GM12878 (cell line): Measurements from ENCODE around the gene PVALEF.
"Not testable (repeated sequence)": the region's sequence is repeated elsewhere in the genome, so short reads cannot be mapped to it uniquely, and the experiment has no call there.

Experiments used
- CHD1 ChIP-seq: IDR thresholded peaks from 2 replicates; pipeline ENCODE4 v1.6.1; 2012; ENCODE audit warnings: low read depth, low read length, improper control_type of control experiment
- MXI1 ChIP-seq: fragments of 150-350 bp; IDR thresholded peaks from 2 replicates; pipeline ENCODE4 v1.6.1; 2011; ENCODE audit warnings: low read depth, mild to moderate bottlenecking, inconsistent platforms, low read length, improper control_type of control experiment
- NFXL1 ChIP-seq: fragments of 450-650 bp; IDR thresholded peaks from 2 replicates; pipeline ENCODE4 v1.6.1; 2017; ENCODE audit warnings: antibody characterized with exemption, mild to moderate bottlenecking, borderline replicate concordance
- RAD21 ChIP-seq: IDR thresholded peaks from 2 replicates; pipeline ENCODE4 v1.6.1; 2011; ENCODE audit warnings: mild to moderate bottlenecking, low read depth, low read length, moderate library complexity; ENCODE audit not compliant: insufficient read depth
- RFX5 ChIP-seq: IDR thresholded peaks from 2 replicates; pipeline ENCODE4 v1.6.1; 2011; ENCODE audit warnings: low read depth, low read length, improper control_type of control experiment
- ZNF207 ChIP-seq: fragments of 450-650 bp; IDR thresholded peaks from 2 replicates; pipeline ENCODE4 v1.6.1; 2014; ENCODE audit warnings: antibody characterized with exemption, mild to moderate bottlenecking, borderline replicate concordance
- TF ChIP-seq, protein P1 (sequence below), 3 experiments: IDR thresholded peaks in 2 of 3; conservative IDR thresholded peaks in 1 of 3; 2 replicates each; pipeline ENCODE4 v1.5.1; 2011; ENCODE audit warnings: low read depth in 3 of 3, low read length in 3 of 3, mild to moderate bottlenecking in 3 of 3, control low read depth in 2 of 3, moderate library complexity in 2 of 3, inconsistent platforms in 1 of 3, mixed read lengths in 1 of 3; ENCODE audit not compliant: control insufficient read depth in 2 of 3, insufficient read depth in 1 of 3; ENCODE audit errors: extremely low read depth in 1 of 3
- TF ChIP-seq, protein P2 (sequence below): fragments of 450-650 bp; IDR thresholded peaks from 2 replicates; pipeline ENCODE4 v1.6.1; 2017; ENCODE audit warnings: mild to moderate bottlenecking
- TF ChIP-seq, protein P3 (sequence below): fragments of 450-650 bp; IDR thresholded peaks from 2 replicates; pipeline ENCODE4 v1.6.1; 2016; ENCODE audit warnings: mild to moderate bottlenecking

DNA sequence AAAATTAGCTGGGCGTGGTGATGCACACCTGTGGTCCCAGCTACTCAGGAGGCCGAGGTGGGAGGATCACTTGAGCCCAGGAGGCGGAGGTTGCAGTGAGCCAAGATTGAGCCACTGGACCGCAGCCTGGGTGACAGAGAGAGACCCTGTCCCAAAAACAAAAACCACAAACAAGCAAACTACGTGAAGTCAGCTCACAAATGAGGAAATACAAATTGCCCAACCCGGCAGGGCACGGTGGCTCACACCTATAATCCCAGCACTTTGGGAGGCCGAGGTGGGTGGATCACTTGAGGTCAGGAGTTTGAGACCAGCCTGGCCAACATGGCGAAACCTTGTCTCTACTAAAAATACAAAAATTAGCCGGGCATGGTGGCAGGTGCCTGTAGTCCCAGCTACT is 19.1 kb upstream of the PVALEF start:
- not testable (repeated sequence) for TF ChIP-seq RAD21, RFX5, MXI1, NFXL1, ZNF207, CHD1
- TF ChIP-seq, protein P1, sequence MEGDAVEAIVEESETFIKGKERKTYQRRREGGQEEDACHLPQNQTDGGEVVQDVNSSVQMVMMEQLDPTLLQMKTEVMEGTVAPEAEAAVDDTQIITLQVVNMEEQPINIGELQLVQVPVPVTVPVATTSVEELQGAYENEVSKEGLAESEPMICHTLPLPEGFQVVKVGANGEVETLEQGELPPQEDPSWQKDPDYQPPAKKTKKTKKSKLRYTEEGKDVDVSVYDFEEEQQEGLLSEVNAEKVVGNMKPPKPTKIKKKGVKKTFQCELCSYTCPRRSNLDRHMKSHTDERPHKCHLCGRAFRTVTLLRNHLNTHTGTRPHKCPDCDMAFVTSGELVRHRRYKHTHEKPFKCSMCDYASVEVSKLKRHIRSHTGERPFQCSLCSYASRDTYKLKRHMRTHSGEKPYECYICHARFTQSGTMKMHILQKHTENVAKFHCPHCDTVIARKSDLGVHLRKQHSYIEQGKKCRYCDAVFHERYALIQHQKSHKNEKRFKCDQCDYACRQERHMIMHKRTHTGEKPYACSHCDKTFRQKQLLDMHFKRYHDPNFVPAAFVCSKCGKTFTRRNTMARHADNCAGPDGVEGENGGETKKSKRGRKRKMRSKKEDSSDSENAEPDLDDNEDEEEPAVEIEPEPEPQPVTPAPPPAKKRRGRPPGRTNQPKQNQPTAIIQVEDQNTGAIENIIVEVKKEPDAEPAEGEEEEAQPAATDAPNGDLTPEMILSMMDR (IDR thresholded peaks at IDR 0.05 in 2 of 3, conservative IDR thresholded peaks at IDR 0.05 in 1 of 3; ENCODE audit: control insufficient read depth in 2 of 3, extremely low read depth in 1 of 3, insufficient read depth in 1 of 3, low read depth in 3 of 3, low read length in 3 of 3) = not testable (repeated sequence)
- TF ChIP-seq, protein P2, sequence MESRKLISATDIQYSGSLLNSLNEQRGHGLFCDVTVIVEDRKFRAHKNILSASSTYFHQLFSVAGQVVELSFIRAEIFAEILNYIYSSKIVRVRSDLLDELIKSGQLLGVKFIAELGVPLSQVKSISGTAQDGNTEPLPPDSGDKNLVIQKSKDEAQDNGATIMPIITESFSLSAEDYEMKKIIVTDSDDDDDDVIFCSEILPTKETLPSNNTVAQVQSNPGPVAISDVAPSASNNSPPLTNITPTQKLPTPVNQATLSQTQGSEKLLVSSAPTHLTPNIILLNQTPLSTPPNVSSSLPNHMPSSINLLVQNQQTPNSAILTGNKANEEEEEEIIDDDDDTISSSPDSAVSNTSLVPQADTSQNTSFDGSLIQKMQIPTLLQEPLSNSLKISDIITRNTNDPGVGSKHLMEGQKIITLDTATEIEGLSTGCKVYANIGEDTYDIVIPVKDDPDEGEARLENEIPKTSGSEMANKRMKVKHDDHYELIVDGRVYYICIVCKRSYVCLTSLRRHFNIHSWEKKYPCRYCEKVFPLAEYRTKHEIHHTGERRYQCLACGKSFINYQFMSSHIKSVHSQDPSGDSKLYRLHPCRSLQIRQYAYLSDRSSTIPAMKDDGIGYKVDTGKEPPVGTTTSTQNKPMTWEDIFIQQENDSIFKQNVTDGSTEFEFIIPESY = not testable (repeated sequence)
- TF ChIP-seq, protein P3, sequence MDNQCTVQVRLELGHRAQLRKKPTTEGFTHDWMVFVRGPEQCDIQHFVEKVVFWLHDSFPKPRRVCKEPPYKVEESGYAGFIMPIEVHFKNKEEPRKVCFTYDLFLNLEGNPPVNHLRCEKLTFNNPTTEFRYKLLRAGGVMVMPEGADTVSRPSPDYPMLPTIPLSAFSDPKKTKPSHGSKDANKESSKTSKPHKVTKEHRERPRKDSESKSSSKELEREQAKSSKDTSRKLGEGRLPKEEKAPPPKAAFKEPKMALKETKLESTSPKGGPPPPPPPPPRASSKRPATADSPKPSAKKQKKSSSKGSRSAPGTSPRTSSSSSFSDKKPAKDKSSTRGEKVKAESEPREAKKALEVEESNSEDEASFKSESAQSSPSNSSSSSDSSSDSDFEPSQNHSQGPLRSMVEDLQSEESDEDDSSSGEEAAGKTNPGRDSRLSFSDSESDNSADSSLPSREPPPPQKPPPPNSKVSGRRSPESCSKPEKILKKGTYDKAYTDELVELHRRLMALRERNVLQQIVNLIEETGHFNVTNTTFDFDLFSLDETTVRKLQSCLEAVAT = not testable (repeated sequence)
